ENCODE measurements around the gene CNTRL.
A peak's percentile ranks its signal among the peaks of the same experiment; 100 is the strongest.
"Not testable (repeated sequence)": the region's sequence is repeated elsewhere in the genome, so short reads cannot be mapped to it uniquely, and the experiment has no call there.

Gene CNTRL

DNA sequence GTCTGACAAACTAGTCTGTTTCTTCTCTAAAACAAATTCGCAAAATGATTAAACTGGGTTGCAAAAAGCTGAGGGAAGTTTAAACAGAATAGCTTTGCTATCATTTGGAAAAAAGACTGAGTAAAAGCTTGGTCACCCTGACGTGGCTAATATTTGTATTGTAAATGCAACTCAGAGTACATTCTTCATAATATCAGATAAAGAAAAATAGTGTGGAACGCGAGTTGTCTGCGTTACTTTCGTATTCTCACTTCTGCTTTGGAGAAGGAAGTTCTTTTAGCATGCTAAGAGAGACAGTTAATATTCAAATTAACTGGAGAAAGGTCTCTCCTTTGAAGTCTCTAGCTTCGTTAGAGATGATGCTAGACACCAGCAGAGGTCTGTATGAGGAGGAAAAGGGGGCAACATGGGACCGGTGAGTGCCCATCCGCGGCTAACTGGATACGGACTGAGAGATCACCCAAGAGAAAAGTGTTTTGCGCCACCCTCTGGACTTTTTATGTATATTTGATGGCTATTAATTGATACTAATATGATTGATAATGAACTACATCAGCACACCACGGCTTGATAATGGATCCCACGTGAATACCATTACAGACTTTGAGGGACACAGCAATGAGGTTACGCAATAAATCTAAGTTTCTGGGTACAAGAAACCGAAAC, 2.9 kb upstream of the CNTRL start:
- peak; percentile 13 for DNase-seq (ENCODE audit: low read depth)

DNA sequence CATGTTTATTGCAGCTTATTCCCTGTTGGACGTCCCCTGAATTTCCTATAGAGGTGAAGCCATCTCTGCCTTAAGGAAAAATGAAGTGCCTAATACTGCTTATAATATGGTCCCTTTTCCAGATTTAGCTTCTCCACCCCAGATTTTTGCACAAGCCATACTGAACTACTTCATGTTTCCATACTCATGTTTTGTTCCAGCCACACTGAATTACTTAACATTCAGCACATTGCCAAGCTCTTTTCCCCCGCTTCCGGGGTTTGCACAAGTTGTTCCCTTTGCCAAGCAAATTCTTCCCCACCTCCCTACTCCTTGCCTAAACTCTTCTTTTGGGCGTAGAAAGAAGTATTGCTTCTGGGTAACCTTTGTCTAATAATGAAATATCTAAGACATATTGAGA, 1.7 kb upstream of the CNTRL start:
- no peak for DNase-seq (ENCODE audit: low read depth)

DNA sequence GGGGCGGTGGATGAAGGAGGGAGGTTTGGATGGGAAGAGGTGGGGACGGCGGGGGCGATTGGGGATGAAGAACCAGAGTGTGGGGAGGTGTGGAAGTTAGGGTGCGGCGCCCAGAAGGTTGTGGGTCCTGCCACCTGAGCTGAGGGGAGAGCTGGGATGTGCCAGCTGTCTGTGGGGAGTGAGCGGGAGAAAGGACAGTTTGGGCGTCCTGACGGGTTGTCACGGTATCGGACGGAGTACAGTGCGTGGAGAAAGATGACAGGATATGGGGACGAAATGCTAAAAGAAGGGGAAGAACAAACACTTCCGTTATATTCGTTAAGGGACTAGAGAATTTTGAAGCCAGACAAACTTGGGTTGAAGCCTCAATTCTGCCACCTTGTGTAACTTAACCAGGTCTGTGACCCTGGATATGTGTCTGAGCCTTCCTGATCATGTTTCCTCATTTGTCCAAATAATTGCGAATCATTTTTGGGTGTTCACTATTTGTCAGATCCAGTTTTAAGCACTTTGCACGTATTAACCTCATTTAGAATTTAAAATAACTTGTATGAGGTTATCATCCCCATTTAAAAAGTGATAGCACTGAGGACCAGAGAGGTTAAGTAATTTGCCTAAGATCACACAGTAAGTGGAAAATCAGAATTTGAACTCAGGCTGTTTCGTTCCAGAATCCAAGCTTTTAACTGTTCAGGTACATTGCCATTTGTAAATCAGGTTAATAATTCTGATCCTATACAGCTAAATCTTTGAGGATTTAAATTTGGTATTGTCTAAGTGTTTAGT, 689 bp downstream of the CNTRL start:
- no peak for DNase-seq (ENCODE audit: low read depth)

DNA sequence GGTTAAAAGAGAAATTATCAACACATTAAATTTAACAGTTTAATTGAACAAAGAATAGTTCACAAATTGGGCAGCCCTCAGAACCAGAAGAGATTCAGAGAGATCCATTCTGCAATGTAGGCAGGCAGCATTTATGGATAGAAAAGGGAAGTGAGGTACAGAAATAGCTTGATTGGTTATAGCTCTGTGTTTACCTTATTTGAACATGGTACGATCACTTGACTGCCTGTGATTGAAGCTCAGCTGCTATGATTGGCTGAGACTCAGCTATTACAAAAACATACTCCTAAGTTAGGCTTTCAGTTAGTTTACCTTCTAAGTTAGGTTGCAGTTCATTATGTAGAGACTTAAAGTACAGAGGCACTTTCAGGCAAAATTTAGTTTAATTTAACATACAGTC, 7.3 kb downstream of the CNTRL start:
- DNase-seq (ENCODE audit: low read depth): no peak

DNA sequence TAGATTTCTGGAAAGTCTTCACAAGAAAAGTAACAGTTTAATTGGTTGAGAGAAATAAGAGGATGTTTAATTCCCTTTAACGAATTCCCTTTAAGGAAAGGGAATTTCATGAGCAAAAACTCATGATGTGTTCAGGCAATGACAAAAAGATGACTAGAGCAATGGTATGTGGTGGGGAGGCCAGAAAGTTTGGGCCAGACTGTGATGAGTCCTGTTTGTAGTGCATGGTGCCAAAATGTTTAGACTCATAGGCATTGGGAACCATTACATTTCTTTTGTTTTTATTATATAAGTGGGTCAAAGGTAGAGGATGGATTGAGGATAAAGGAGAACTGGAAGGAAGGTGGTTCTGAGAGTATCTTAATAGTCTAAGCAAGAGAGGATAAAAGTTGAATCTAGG, 10.9 kb downstream of the CNTRL start:
- no peak for DNase-seq (ENCODE audit: low read depth)

DNA sequence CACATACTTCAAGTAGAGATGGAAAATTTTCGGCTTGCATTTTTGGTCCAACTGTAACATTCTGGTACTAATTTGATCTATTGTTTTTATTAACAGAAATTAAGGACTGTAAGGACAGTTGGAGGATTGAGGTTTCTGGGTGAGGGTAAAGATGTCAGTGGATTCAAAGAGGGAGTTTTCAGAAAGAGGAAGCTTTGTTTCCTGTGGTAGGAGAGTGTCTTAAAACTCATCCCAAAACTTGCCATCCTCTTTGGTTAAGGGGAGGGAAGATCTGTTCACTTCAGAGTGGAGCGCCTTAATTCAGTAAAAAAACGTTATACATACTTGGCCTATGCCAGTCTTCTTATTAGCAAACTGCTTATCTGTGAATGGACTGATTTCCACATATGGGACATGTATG, 13.8 kb downstream of the CNTRL start:
- DNase-seq (ENCODE audit: low read depth): no peak

DNA sequence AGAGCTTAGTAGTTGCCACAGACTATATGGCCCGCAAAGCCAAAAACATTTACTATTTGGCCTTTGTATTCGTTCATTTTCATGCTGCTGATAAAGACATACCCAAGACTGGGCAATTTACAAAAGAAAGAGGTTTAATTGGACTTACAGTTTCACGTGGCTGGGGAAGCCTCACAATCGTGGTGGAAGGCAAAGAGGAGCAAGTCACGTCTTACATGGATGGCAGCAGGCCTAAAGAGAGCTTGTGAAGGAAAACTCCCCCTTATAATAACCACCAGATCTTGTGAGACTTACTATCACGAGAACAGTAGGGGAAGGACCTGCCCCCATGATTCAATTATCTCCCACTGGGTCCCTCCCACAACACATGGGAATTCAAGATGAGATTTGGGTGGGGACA, 16.0 kb downstream of the CNTRL start:
- DNase-seq (ENCODE audit: low read depth): not testable (repeated sequence)

DNA sequence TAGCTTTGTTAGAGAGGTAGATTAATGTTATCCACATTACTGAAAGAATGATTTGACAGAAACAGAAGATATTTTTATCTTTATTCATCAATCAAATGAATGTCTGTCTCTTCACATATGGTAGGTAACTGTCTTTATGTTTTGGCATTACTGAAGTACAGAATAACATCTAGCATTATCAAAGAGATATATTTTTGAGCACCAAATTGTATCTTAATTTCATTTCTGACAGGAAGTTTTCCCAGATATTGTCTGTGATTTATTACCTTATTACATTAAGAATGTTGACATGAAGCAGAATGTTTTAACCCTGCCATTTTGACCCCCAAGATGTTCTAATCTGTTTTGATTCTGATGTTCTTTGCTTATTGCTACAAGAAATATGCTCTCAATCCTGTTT, 20.3 kb downstream of the CNTRL start:
- no peak for DNase-seq (ENCODE audit: low read depth)

DNA sequence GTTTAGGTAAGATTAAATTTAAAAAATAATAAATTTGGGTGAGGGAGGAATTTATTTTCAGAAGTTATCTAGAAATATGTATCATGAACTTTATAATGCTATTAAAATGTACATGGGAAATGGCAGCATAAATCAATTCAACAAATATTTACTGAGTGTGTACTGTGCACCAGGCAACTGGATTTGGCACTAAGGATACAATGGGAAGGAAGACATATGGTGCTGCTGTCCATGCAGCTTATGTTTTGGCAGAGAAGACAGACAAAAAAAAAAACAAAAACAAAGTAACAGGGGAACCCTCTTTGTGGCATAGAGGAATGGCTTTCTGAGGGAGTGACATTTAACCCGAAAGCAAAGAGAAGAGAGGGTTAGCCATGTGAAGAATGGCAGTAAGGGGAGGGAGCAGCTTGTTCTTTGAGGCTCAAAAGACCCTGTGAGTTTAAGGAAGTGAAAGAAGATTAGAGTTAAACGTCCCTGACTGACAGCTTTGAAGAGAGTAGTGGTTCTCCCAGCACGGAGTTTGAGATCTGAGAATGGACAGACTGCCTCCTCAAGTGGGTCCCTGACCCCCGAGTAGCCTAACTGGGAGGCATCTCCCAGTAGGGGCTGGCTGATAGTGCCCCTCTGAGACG, 23.9 kb downstream of the CNTRL start:
- DNase-seq (ENCODE audit: low read depth): no peak

DNA sequence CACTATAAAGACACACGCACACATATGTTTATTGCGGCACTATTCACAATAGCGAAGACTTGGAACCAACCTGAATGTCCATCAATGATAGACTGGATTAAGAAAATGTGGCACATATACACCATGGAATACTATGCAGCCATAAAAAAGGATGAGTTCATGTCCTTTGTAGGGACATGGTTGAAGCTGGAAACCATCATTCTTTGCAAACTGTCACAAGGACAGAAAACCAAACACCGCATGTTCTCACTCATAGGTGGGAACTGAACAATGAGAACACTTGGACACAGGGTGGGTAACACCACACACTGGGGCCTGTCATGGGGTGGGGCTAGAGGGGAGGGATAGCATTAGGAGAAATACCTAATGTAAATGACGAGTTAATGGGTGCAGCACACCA, 29.3 kb downstream of the CNTRL start:
- DNase-seq (ENCODE audit: low read depth): not testable (repeated sequence)

DNA sequence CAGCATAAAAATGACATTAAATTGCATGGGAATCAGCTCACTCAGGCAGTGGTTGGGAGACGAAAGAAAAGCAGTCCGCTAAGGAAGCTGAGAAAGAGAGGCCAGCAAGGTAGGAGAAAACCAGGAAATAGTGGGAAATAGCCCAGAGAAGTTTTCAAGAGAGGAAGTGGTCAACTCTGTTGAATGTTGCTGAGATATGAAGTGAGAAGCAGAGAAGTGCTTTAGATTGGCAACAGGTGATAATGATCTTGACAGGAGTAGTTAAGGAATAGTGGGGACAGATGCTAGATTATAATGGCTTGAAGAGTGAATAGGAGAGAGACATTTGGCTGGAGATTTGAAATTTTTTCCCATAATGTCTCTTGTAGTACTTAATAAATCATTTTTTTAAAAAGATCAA, 30.8 kb downstream of the CNTRL start:
- DNase-seq (ENCODE audit: low read depth): no peak

DNA sequence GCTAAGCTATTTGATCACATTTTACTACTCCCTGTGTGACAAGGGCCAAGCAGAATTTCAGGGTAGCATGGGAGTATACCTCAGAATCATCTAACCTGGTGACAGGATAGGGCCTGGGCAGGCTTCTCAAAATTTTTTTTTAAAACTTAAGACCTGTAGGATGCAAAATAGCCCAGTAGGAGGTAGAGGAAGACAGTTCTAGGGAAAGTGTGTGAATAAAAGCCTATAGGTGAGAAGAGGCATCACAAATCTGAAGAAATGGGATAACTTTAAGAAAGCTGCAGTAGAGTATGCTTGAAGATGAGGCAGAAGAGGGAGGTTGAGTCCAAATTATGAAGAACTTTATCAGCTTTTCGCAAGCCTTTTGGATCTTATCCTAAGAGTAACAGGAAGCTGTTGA, 32.3 kb downstream of the CNTRL start:
- DNase-seq (ENCODE audit: low read depth): no peak

DNA sequence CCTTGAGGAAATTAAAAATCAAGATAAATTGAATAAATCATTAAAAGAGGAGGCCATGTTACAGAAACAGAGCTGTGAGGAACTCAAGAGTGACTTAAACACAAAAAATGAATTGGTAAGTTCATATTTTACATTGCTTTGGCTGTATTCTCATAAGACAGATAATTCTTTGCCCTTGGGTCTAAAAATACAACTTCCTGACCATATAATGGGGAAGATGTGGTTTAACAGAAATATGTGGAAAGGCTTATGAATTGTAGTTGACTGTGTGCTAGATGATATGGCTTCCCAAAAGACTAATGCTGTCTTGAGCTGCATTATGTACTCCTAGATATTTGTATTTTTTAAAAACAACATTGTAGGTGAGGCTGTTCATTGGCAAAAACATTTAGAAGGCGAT, 33.1 kb downstream of the CNTRL start:
- DNase-seq (ENCODE audit: low read depth): no peak

DNA sequence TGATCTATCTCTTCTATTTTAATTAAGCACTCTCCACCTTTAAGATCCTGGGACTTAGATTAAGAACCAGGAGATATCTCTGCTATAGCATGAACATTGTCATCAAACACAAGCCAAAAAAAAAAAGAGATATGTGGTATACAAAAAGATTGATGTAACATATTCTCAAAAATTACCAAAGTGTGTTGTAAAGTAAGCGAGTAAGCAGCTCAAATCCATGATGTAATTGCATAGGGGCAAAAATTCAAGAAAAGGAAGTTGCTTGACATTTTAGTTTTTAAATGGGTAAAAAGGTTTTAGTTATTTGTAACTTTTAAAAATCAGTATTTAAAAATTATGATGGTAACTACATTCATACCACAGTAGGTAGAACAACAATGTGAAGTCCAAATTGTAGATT, 40.7 kb downstream of the CNTRL start:
- DNase-seq (ENCODE audit: low read depth): no peak

DNA sequence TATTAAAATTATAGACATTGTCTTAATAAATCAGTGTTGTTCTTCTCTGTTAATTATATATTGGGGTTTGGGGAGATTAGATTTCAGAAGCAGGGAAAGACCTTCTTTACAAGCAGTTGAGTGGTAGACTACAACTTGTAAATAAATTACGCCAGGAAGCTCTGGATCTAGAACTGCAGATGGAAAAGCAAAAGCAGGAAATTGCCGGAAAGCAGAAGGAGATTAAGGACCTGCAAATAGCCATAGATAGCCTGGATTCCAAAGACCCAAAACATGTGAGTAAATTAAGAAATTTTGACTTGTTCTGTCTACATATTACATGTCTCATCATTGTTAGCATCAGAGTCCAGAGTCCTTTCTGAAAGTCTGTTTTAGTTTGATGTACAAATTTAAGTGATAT, 43.5 kb downstream of the CNTRL start:
- DNase-seq (ENCODE audit: low read depth): no peak

DNA sequence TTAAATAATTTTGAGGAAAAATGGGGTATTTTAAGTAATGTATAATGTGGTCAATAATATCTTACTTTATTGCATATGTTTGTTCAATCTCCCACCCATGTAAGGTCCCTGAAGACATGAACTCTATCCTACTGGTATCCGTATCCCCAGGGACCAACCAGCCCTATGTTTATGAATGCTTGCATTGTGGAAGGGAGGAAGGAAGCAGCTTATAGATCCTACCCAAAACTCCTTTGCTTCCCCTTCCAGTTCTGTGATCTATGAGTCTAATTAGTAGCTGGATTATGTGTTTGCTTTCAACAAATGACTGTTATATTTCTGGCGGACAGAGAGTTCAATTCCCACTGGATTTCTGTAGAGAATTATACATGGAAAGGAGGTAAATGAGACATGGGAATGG, 45.6 kb downstream of the CNTRL start:
- no peak for DNase-seq (ENCODE audit: low read depth)

DNA sequence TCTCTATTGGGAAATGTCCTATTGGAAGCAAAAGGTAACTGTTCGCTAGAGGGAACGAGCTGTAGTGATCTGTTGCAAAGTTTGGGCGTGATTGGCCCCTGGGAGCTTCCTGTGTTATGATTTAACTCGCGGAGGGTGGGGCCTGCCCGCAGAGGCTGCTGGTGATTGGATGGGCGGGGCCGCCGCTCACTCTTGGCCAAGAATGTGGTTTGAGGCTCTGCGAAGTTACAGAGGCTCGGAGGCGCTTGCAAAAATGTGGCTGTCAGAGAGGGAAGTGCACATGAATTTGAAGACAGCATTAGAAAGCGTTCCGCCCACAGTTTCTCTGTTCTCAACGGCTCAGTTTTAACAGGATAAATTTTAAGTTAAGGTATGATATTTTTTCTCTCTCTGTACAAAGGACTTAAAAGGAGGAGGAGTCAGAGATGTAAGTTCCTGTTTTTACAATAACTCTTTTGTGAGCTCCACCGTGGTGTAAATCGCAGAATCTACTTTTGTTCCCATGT, 46.9 kb downstream of the CNTRL start:
- DNase-seq (ENCODE audit: low read depth): peak; percentile 92

DNA sequence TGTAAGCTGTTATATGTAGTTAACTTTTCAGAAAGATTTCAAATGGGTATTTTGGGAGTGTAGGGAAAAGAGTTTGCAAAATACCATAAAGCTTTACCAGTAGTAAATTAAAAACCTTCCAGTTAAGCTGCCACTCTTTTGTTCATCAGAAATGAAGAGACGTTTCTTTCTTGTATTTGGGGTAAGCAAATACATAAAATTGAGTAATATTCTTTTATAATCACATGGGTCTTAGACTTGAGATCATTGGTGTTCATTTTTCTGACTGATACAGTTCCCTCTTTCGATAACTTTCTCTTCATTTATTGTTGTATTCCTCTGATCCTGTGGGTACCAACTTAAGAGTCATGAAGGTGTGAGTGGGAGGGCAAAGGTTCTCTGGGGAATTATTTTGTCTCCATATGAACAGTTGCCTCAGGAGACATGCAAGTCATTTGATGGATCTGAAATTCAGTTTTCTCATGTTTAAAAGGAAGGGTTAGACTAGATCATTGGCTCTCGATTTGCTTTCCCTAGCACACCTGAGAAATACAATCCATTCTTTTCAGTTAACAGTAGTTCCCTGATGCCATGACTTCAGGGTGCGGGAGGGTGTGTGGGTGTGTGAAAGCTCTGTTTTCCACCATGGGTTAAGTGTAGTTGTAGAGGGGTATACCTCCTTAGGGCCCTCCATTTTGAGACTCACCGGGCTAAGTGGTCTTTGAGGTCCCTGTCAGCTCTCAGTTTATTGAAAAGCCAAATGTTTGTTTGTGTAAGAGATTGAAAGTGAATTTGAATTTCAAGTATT, 47.7 kb downstream of the CNTRL start:
- no peak for DNase-seq (ENCODE audit: low read depth)

DNA sequence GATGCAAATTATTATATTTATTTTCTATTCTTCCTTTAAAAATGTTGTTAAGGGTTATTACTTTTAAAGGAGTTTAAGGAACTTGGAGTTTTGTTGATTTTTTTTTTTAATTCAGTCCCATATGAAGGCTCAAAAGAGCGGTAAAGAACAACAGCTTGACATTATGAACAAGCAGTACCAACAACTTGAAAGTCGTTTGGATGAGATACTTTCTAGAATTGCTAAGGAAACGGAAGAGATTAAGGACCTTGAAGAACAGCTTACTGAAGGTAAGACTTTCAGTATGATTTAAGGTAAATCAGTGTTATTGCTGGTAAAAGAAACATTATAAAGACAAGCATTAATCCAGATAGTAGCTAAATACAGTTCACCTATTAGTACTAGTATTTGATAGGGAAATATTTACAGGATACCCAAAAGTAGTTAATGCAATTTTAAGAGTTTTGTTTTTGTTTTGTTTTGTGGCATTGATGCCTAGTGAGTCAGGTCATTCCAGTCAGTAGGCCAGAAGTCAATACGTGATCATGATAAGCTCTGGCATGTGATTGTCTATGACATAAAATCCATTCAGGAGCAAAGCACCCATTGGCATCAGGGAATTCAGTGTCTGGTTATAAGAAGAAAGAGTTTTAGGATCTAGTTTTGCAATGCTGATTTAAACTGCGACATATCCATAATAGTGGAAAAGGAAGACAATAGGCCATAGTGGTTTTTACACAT, 49.2 kb downstream of the CNTRL start:
- no peak for DNase-seq (ENCODE audit: low read depth)

DNA sequence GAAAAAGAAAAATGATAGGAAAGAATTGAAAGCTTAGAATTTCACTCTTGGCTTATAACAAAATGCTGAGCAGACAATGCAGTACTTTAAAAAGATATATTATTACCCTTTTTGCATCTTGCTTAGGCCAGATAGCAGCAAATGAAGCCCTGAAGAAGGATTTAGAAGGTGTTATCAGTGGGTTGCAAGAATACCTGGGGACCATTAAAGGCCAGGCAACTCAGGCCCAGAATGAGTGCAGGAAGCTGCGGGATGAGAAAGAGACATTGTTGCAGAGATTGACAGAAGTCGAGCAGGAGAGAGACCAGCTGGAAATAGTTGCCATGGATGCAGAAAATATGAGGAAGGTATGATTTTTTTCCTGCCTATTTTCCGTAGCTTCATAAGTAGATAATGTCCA, 50.8 kb downstream of the CNTRL start:
- no peak for DNase-seq (ENCODE audit: low read depth)

DNA sequence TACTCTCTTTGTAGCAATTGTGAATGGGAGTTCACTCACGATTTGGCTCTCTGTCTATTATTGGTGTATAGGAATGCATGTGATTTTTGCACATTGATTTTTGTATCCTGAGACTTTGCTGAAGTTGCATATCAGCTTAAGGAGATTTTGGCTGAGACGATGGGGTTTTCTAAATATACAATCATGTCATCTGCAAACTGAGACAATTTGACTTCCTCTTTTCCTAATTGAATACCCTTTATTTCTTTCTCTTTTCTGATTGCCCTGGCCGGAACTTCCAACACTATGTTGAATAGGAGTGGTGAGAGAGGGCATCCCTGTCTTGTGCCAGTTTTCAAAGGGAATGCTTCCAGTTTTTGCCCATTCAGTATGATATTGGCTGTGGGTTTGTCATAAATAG, 54.6 kb downstream of the CNTRL start:
- not testable (repeated sequence) for DNase-seq (ENCODE audit: low read depth)
